Epithelial cell of proximal tubule (primary cell): ENCODE data around the gene MAGI1. TPM values are rescaled to one million over a fixed set of nuclear protein-coding genes. Genes with fewer than 3 reads are reported as not detected.

Source experiments
- DNase-seq: peaks from one replicate; pipeline ENCODE4 v3.0.0-alpha.2; 2011; ENCODE audit warnings: low read depth
- H3K4me3 ChIP-seq: 2 replicates; pipeline ENCODE4 v1.5.1; 2011; ENCODE audit warnings: low read depth, mild to moderate bottlenecking, low read length
- total RNA-seq: library from RNA; depleted of rRNA; stranded (reverse); fragments of >200 nt; gene quantifications from 2 replicates; pipeline ENCODE4 v1.2.3, GENCODE V29; 2015
- TF ChIP-seq, protein P1 (sequence below): conservative IDR thresholded peaks from 2 replicates; pipeline ENCODE4 v1.5.1; 2012; ENCODE audit warnings: low read depth, mild to moderate bottlenecking, low read length

Gene MAGI1
- total RNA-seq, 1 donor from 2014 or later, result 9.6 TPM

GRCh38 chr3:65967451-65967850 is 71.3 kb downstream of the MAGI1 start:
- H3K4me3 ChIP-seq, result no peak overlapping the region
- TF ChIP-seq, protein P1, sequence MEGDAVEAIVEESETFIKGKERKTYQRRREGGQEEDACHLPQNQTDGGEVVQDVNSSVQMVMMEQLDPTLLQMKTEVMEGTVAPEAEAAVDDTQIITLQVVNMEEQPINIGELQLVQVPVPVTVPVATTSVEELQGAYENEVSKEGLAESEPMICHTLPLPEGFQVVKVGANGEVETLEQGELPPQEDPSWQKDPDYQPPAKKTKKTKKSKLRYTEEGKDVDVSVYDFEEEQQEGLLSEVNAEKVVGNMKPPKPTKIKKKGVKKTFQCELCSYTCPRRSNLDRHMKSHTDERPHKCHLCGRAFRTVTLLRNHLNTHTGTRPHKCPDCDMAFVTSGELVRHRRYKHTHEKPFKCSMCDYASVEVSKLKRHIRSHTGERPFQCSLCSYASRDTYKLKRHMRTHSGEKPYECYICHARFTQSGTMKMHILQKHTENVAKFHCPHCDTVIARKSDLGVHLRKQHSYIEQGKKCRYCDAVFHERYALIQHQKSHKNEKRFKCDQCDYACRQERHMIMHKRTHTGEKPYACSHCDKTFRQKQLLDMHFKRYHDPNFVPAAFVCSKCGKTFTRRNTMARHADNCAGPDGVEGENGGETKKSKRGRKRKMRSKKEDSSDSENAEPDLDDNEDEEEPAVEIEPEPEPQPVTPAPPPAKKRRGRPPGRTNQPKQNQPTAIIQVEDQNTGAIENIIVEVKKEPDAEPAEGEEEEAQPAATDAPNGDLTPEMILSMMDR, result no peak
- DNase-seq, result no peak

DNA sequence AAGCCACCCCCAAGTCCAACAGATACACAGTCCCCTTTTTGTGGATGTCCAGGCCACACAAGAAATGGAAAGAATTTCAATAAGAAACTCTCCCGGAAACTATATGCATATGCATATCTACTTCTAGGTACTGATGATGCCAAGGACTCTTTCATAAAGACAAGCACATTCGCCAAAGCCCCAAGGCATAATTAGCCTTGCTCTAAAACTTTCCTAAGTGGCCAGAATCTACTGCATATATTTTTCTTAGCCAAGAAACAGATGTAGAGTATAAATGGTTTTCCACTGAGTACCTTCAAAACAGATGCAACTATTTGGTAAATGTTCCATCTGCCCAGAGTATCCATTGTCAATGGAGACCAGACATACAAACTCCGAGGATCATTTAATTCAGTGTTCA is 73.9 kb downstream of the MAGI1 start:
- H3K4me3 ChIP-seq, result no peak overlapping the region
- no peak for DNase-seq
- TF ChIP-seq, protein P1, result no peak

GRCh38 chr3:65963787-65964677 is 74.7 kb downstream of the MAGI1 start:
- peak; percentile 69 for DNase-seq
- TF ChIP-seq, protein P1, result no peak
- H3K4me3 ChIP-seq, result no peak overlapping the region

DNA sequence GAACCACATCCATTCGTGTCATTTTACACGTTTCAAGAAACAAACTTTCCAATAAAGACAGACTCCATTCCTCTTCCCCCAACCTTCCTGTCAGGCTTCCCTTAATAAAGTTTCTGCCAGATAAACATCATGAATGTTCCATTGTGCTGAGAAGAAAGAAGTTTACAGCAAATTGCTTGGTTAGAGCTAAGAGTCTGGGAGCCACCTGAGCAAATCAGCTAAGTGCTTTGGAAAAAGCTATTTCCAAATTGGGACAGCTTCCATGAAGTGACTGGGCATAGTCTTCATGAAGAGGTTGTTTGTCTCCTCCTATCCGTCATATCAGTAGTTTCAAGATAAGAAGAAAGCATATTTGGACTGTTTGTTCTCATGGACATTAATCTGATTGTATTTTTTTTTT is 77.0 kb downstream of the MAGI1 start:
- no peak for DNase-seq
- no peak overlapping the region for H3K4me3 ChIP-seq
- TF ChIP-seq, protein P1, result no peak

- TF ChIP-seq, protein P1, result no peak
- no peak overlapping the region for H3K4me3 ChIP-seq
- DNase-seq, result no peak
Observed at GRCh38 chr3:65961128-65961527, 77.6 kb downstream of the MAGI1 start.

- no peak overlapping the region for H3K4me3 ChIP-seq
- TF ChIP-seq, protein P1, result no peak
- no peak for DNase-seq
Observed at GRCh38 chr3:65960087-65960486, 78.6 kb downstream of the MAGI1 start.

GRCh38 chr3:65958216-65958615 is 80.5 kb downstream of the MAGI1 start:
- no peak for DNase-seq
- TF ChIP-seq, protein P1, result no peak
- H3K4me3 ChIP-seq, result no peak overlapping the region
